Measurements from ENCODE around the gene BRWD1.
"Not testable (repeated sequence)": the region's sequence is repeated elsewhere in the genome, so short reads cannot be mapped to it uniquely, and the experiment has no call there.

The BRWD1 gene

GRCh38 chr21:39141502-39141901 lies 171.9 kb downstream of the BRWD1 start:
- FAIRE-seq (no peak), DNase-seq (ENCODE audit: insufficient read length, low spot score) (no peak)

- FAIRE-seq: no peak
- DNase-seq (ENCODE audit: insufficient read length, low spot score): peak; percentile 26
Measured at GRCh38 chr21:39137248-39138178, 175.9 kb downstream of the BRWD1 start.

- FAIRE-seq (no peak), DNase-seq (ENCODE audit: insufficient read length, low spot score) (no peak)
Measured at GRCh38 chr21:39136711-39137110, 176.7 kb downstream of the BRWD1 start.

GRCh38 chr21:39136138-39136537 lies 177.3 kb downstream of the BRWD1 start:
- peak; percentile 20 for FAIRE-seq
- DNase-seq (ENCODE audit: insufficient read length, low spot score): not testable (repeated sequence)

GRCh38 chr21:39134288-39134810 lies 179.1 kb downstream of the BRWD1 start:
- DNase-seq (ENCODE audit: insufficient read length, low spot score) (no peak), FAIRE-seq (peak; percentile 96)

Measured in HTR-8/SVneo (cell line).